Endodermal cell (in vitro differentiated cells): ENCODE results near the gene IGF2. TPM values are rescaled to one million over a fixed set of nuclear protein-coding genes. Genes with fewer than 3 reads are reported as not detected.

ENCODE experiments used
- DNase-seq: peaks from one replicate; pipeline ENCODE4 v3.0.0-alpha.2; 2017
- H3K27ac ChIP-seq: 2 replicates; pipeline ENCODE4 v1.5.1; 2013; ENCODE audit warnings: mild to moderate bottlenecking, low read depth, low read length, moderate library complexity
- H3K27me3 ChIP-seq: 2 replicates; pipeline ENCODE4 v1.6.1; 2013; ENCODE audit warnings: mild to moderate bottlenecking, low read length, moderate library complexity; ENCODE audit not compliant: insufficient read depth, control insufficient read depth, poor library complexity, severe bottlenecking
- H3K36me3 ChIP-seq: 2 replicates; pipeline ENCODE4 v1.7.0; 2013; ENCODE audit warnings: mild to moderate bottlenecking, low read length, moderate library complexity; ENCODE audit not compliant: control insufficient read depth, insufficient read depth
- H3K4me1 ChIP-seq: one replicate; pipeline ENCODE4 v1.7.0; 2013; ENCODE audit warnings: low read length; ENCODE audit not compliant: control insufficient read depth, insufficient read depth
- H3K4me3 ChIP-seq: 2 replicates; pipeline ENCODE4 v1.5.1; 2013; ENCODE audit warnings: mild to moderate bottlenecking, low read length, moderate library complexity
- H3K9ac ChIP-seq: 2 replicates; pipeline ENCODE4 v1.6.1; 2013; ENCODE audit warnings: mild to moderate bottlenecking, low read length, moderate library complexity; ENCODE audit not compliant: poor library complexity, severe bottlenecking; ENCODE audit errors: extremely low read depth
- H3K9me3 ChIP-seq: 2 replicates; pipeline ENCODE4 v1.6.1; 2013; ENCODE audit warnings: mild to moderate bottlenecking, low read length, moderate library complexity; ENCODE audit not compliant: control insufficient read depth
- H3K27ac Mint-ChIP-seq: 2 replicates; pipeline ENCODE4 v1.8.0; 2020; ENCODE audit warnings: mixed read lengths
- H3K27me3 Mint-ChIP-seq: 2 replicates; pipeline ENCODE4 v1.8.0; 2021; ENCODE audit warnings: mild to moderate bottlenecking, mixed read lengths; ENCODE audit not compliant: insufficient read depth
- H3K36me3 Mint-ChIP-seq: 2 replicates; pipeline ENCODE4 v1.8.0; 2020; ENCODE audit warnings: low read depth, mixed read lengths
- H3K4me1 Mint-ChIP-seq: 2 replicates; pipeline ENCODE4 v1.8.0; 2020; ENCODE audit warnings: mixed read lengths
- H3K4me3 Mint-ChIP-seq: 2 replicates; pipeline ENCODE4 v1.8.0; 2020; ENCODE audit warnings: mild to moderate bottlenecking, moderate library complexity, mixed read lengths
- H3K9me3 Mint-ChIP-seq: 2 replicates; pipeline ENCODE4 v1.8.0; 2020; ENCODE audit warnings: mild to moderate bottlenecking, mixed read lengths
- CTCF ChIP-seq: fragments of 200-600 bp; sonication (generic); conservative IDR thresholded peaks from 2 replicates; pipeline ENCODE4 v1.5.0; 2021; ENCODE audit warnings: antibody characterized with exemption, mild to moderate bottlenecking
- WGBS, 2 experiments: methylation state at CpG; one replicate each; pipeline versions ENCODE4 v1.1.5 to v1.1.7; 2013; ENCODE audit warnings: missing lambda C conversion rate in 2 of 2, mixed read lengths in 1 of 2; ENCODE audit not compliant: insufficient coverage in 1 of 2, insufficient read length in 1 of 2; 5-methylcytosine and 5-hydroxymethylcytosine counted together
- microRNA-seq: library from miRNA; unstranded; fragments of <30 nt; microRNA quantifications from one replicate; pipeline ENCODE4 v1.2.0, GENCODE V29; 2020; ENCODE audit warnings: borderline microRNAs expressed
- total RNA-seq, 2 donors: library from RNA; stranded (reverse); fragmentation: NEBNext Ultra II Directional in 1 of 2; extraction: Animal tissue kit (Norgen Biotek cat#: 25700) in 1 of 2; gene quantifications; 2 replicates in 1 of 2; 3 replicates in 1 of 2; pipeline ENCODE4 v1.2.1, GENCODE V29; 2021

IGF2 gene
- total RNA-seq, 2 donors from 2014 or later = 0.80 to 5.1 TPM

- 89 to 90% methylated on average over 18 to 24 of the region's 24 CpGs for WGBS, 2 experiments
- H3K9me3 ChIP-seq = no peaks in the 10 kb centered on the region
- no peaks in the 10 kb centered on the region for H3K27me3 ChIP-seq
- Mint-ChIP-seq H3K27ac (no peak overlapping the region), H3K4me1 (no peaks in the 10 kb centered on the region), H3K36me3 (no peaks in the 10 kb centered on the region), H3K9me3 (peaks cover 21% of the 10 kb centered on the region), H3K4me3 (no peak overlapping the region), H3K27me3 (peaks cover 20% of the 10 kb centered on the region)
- no peak for TF ChIP-seq CTCF
- no peaks in the 10 kb centered on the region for H3K4me1 ChIP-seq
- no peak for DNase-seq
- no peak overlapping the region for H3K27ac ChIP-seq
- H3K9ac ChIP-seq = no peak overlapping the region
- H3K36me3 ChIP-seq = no peaks in the 10 kb centered on the region
- no peak overlapping the region for H3K4me3 ChIP-seq
These were observed 53.7 kb downstream of the IGF2 start for GRCh38 chr11:2085251-2086066.

- TF ChIP-seq CTCF = no peak
- H3K4me1 ChIP-seq = no peaks in the 10 kb centered on the region
- H3K9ac ChIP-seq = no peak overlapping the region
- Mint-ChIP-seq H3K9me3 (peaks cover 21% of the 10 kb centered on the region), H3K4me3 (no peak overlapping the region), H3K36me3 (no peaks in the 10 kb centered on the region), H3K27me3 (peaks cover 22% of the 10 kb centered on the region), H3K4me1 (no peaks in the 10 kb centered on the region), H3K27ac (no peak overlapping the region)
- 88 to 96% methylated on average over 3 to 13 of the region's 13 CpGs for WGBS, 2 experiments
- H3K9me3 ChIP-seq = no peaks in the 10 kb centered on the region
- no peak for DNase-seq
- H3K27ac ChIP-seq = no peak overlapping the region
- no peaks in the 10 kb centered on the region for H3K27me3 ChIP-seq
- H3K36me3 ChIP-seq = no peaks in the 10 kb centered on the region
- H3K4me3 ChIP-seq = no peak overlapping the region
These were observed 54.5 kb downstream of the IGF2 start for GRCh38 chr11:2084721-2085120.

Small RNAs within 50 kb of the gene (microRNA-seq; reads per million reads assigned to microRNA genes)
- gene MIR4686 (not detected), gene MIR483 (1.0 reads per million)

Other genes with a start within 250 kb of the IGF2 start
- gene PRR33, start 247.5 kb downstream of the IGF2 start, total RNA-seq = not detected
- gene TNNT3, start 219.7 kb downstream of the IGF2 start, total RNA-seq = not detected
- gene MRPL23, start 192.1 kb downstream of the IGF2 start, total RNA-seq = 100 to 1,000 TPM in 1 of 2 donors, 10 to 100 TPM in 1; 69.9 to 109 TPM
- 1 to 10 TPM in 1 of 2 donors, under 1 TPM in 1; 0.55 to 3.8 TPM for gene H19, start 141.5 kb downstream of the IGF2 start, total RNA-seq
- gene INS, start 21.8 kb upstream of the IGF2 start, total RNA-seq = not detected
- gene TH, start 32.4 kb upstream of the IGF2 start, total RNA-seq = not detected
- not detected for gene ASCL2, start 131.2 kb upstream of the IGF2 start, total RNA-seq
- under 1 TPM in 1 of 2 donors, not detected in 1; 0.20 TPM for gene C11orf21, start 162.5 kb upstream of the IGF2 start, total RNA-seq
- gene TSPAN32, start 162.6 kb upstream of the IGF2 start, total RNA-seq = not detected
- gene CD81, start 237.9 kb upstream of the IGF2 start, total RNA-seq = 100 to 1,000 TPM; 275 to 331 TPM